Activated CD8-positive, alpha-beta memory T cell treated with anti-CD3 and anti-CD28 coated beads, Interleukin-2, amount 10 ng/mL, durations not matched to agents 7 days and 5 days (primary cell): Measurements from ENCODE around the gene IL13. TPM values are rescaled to one million over a fixed set of nuclear protein-coding genes. Genes with fewer than 3 reads are reported as not detected.

Source experiments
- ATAC-seq: fragments of 150-1000 bp; cut with Tn5 transposase; one replicate; pipeline ENCODE4 v1.10.0; 2021; ENCODE audit warnings: moderate library complexity
- CTCF ChIA-PET: fragments of 350-600 bp; sonication (Branson Sonifier 250); formaldehyde crosslinking; loops from one replicate; lab custom pipeline; 2021; ENCODE audit warnings: antibody characterized with exemption; lab: Charles Lee
- DNase-seq: peaks from one replicate; pipeline ENCODE4 v3.0.0-alpha.2; 2020
- H3K27ac Mint-ChIP-seq: one replicate; pipeline ENCODE4 v1.8.0; 2021; ENCODE audit warnings: mild to moderate bottlenecking, mixed read lengths
- H3K27me3 Mint-ChIP-seq: one replicate; pipeline ENCODE4 v1.8.0; 2021; ENCODE audit warnings: mixed read lengths
- H3K36me3 Mint-ChIP-seq: one replicate; pipeline ENCODE4 v1.8.0; 2021; ENCODE audit warnings: mild to moderate bottlenecking, mixed read lengths
- H3K4me1 Mint-ChIP-seq: one replicate; pipeline ENCODE4 v1.8.0; 2021; ENCODE audit warnings: mixed read lengths
- H3K4me3 Mint-ChIP-seq: one replicate; pipeline ENCODE4 v1.8.0; 2021; ENCODE audit warnings: mild to moderate bottlenecking, moderate library complexity, mixed read lengths
- H3K9me3 Mint-ChIP-seq: one replicate; pipeline ENCODE4 v1.8.0; 2022; ENCODE audit warnings: low read depth, mixed read lengths
- total RNA-seq, 2 experiments: library from RNA; stranded (reverse); gene quantifications; one replicate each; pipeline ENCODE4 v1.2.3, GENCODE V29; 2021

Gene IL13
- total RNA-seq, 2 experiments from 2014 or later, result 4.8 to 119 TPM

- no peak overlapping the region for H3K27ac Mint-ChIP-seq
- ATAC-seq (no peak), DNase-seq (no peak)
- H3K36me3 Mint-ChIP-seq, result no peaks in the 10 kb centered on the region
- no peaks in the 10 kb centered on the region for H3K27me3 Mint-ChIP-seq
- no peak overlapping the region for H3K4me3 Mint-ChIP-seq
- peaks cover 2% of the 10 kb centered on the region for H3K9me3 Mint-ChIP-seq
- peaks cover 30% of the 10 kb centered on the region for H3K4me1 Mint-ChIP-seq
- CTCF ChIA-PET, result no interaction called here
Observed at GRCh38 chr5:132667761-132668705, 10.1 kb downstream of the IL13 start.

DNA sequence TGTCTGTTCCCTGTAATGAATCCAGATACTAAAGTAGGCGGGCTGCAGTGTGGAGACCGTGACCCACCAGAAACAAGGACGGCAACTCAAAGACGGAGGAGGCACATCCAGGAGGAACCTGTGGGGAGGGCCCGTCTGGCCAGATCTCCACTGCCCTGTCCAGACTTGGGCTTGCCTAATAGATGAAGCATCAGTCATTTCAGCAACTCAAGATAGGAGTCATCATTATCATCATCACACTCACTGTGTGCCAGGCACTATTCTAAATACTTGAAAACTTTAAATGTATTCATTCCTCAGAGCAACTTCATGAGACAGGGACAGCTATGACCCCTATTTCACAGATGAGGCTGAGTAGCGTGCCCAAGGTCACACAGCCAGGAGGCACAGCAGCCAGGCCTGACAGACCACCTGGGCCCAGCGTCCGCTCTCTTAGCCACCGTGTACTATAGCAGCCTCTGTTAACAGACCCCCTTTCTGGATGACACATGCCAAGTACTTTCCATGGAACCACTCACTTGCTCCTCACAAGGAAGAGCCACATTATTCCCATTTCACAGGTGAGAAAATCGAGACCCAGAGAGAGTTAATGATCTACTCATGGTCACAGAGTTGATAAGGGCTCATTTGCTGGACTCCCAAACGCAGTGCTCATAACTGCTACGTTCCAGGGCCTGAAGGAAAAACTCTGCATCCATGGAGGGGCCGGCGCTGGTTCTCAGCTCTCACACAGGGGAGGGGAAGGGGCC is 10.9 kb downstream of the IL13 start:
- no peak overlapping the region for H3K4me3 Mint-ChIP-seq
- no peak for ATAC-seq
- H3K36me3 Mint-ChIP-seq, result no peaks in the 10 kb centered on the region
- no peak for DNase-seq
- H3K4me1 Mint-ChIP-seq, result peaks cover 26% of the 10 kb centered on the region
- CTCF ChIA-PET, result no interaction called here
- H3K9me3 Mint-ChIP-seq, result peaks cover 2% of the 10 kb centered on the region
- H3K27me3 Mint-ChIP-seq, result no peaks in the 10 kb centered on the region
- H3K27ac Mint-ChIP-seq, result no peak overlapping the region

- Mint-ChIP-seq H3K27ac (no peak overlapping the region), H3K9me3 (peaks cover 2% of the 10 kb centered on the region), H3K4me3 (no peak overlapping the region), H3K36me3 (no peaks in the 10 kb centered on the region), H3K4me1 (peaks cover 26% of the 10 kb centered on the region), H3K27me3 (no peaks in the 10 kb centered on the region)
- CTCF ChIA-PET, result interaction anchor here (1.0 kb wide), 1 partner anchor 77 kb away, joined by 3 read pairs; no protein-coding TSS in a partner anchor
- ATAC-seq, result no peak
- DNase-seq, result no peak
Observed at GRCh38 chr5:132669455-132669820, 11.5 kb downstream of the IL13 start.

DNA sequence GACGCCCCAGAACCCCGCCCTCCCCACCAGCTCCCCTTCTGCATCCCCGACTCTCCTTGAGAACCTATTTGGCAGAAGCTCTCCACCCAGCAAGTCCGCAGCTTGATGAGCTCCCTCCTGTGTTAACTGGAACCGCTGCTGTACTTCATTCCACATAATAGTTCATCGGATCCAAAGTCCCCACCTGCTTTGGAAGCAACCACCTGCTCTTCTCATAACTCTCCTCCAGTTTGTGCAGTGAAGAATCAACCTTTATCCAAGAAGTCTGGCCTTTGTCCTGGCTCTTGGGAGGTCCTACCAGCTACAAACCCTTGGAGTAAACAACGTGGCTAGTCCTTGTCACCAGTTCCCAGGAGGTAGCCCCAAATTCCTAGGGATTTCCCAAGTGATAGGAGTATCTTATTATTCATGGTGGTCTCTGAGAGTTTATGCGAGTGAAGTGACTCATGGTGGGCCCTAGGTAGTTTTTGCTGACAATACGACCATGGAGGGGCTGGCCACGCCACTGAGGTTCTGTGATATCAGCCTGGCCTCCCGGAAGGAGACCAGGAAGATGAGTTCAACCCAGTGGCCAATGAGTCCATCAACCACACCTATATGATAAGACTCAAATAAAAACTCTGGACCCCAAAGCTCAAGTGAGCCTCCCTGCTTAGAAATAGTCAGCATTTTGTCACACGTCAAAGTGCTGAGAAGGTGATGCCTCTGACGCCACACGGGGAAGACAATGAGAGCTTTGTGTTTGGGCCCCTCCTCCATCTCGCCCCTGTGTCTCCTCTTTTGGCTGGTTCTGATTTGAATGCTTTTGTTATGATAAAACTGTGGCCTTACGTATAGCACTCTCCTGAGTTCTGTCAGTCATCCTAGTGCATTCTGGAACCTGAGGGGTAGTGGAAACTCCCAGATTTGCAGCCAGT is 12.3 kb downstream of the IL13 start:
- ATAC-seq (no peak), DNase-seq (no peak)
- Mint-ChIP-seq H3K4me3 (no peak overlapping the region), H3K36me3 (peaks cover 2% of the 10 kb centered on the region), H3K9me3 (peaks cover 2% of the 10 kb centered on the region), H3K27ac (peak overlapping the region; percentile 1), H3K4me1 (peaks cover 31% of the 10 kb centered on the region), H3K27me3 (no peaks in the 10 kb centered on the region)
- CTCF ChIA-PET, result interaction anchor here (1.0 kb wide), 1 partner anchor 78 kb away, joined by 3 read pairs; no protein-coding TSS in a partner anchor

DNA sequence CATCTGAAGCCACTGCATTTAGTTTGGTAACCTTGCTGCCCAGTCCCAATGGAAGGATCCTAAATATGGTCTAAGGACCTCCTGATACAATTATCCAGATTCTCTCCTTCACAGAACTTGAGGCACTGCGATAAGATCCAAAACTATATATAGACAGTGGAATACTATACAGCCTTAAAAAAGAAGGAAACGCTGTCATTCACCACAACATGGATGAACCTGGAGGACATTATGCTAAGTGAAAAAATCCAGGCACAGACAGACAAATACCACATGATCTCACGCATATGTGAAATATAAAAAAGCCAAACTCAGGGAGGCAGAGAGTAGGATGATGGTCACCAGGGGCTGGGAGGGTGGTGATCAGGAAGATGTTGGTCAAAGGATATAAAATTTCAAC is 13.0 kb downstream of the IL13 start:
- CTCF ChIA-PET, result no interaction called here
- Mint-ChIP-seq H3K4me3 (no peak overlapping the region), H3K27me3 (no peaks in the 10 kb centered on the region), H3K27ac (no peak overlapping the region), H3K9me3 (peaks cover 2% of the 10 kb centered on the region), H3K4me1 (peaks cover 39% of the 10 kb centered on the region), H3K36me3 (peaks cover 3% of the 10 kb centered on the region)
- DNase-seq (no peak), ATAC-seq (no peak)

GRCh38 chr5:132673488-132673887 is 15.5 kb downstream of the IL13 start:
- H3K36me3 Mint-ChIP-seq, result peaks cover 3% of the 10 kb centered on the region
- H3K27ac Mint-ChIP-seq, result peak overlapping the region; percentile 28
- CTCF ChIA-PET, result interaction anchor here (2.0 kb wide), 1 partner anchor 172 kb away, joined by 4 read pairs; no protein-coding TSS in a partner anchor
- no peaks in the 10 kb centered on the region for H3K27me3 Mint-ChIP-seq
- no peak for DNase-seq
- H3K4me3 Mint-ChIP-seq, result no peak overlapping the region
- H3K4me1 Mint-ChIP-seq, result peaks cover 36% of the 10 kb centered on the region
- ATAC-seq, result no peak
- H3K9me3 Mint-ChIP-seq, result peaks cover 2% of the 10 kb centered on the region

- Mint-ChIP-seq H3K27me3 (no peaks in the 10 kb centered on the region), H3K9me3 (peaks cover 2% of the 10 kb centered on the region), H3K4me3 (peak within 1 kb of the TSS; percentile 18), H3K36me3 (peaks cover 3% of the 10 kb centered on the region), H3K27ac (peak within 1 kb of the TSS; percentile 82), H3K4me1 (peaks cover 36% of the 10 kb centered on the region)
- no peak for DNase-seq
- CTCF ChIA-PET, result interaction anchor here (0.8 to 1.4 kb wide), 3 partner anchors 41 to 147 kb away, joined by 3 read pairs; partner anchors contain the start of gene KIF3A
- ATAC-seq, result no peak
Observed at GRCh38 chr5:132673939-132674630, 16.1 kb downstream of the IL13 start, which contains the start of gene IL4. IL4 (plus strand) TSS chr5:132673989; CDS start chr5:132674051, 62 bp downstream.

- ATAC-seq, result peak; percentile 63
- Mint-ChIP-seq H3K27ac (peak overlapping the region; percentile 82), H3K36me3 (peaks cover 3% of the 10 kb centered on the region), H3K27me3 (no peaks in the 10 kb centered on the region), H3K4me3 (peak overlapping the region; percentile 46), H3K4me1 (peaks cover 36% of the 10 kb centered on the region), H3K9me3 (peaks cover 2% of the 10 kb centered on the region)
- no peak for DNase-seq
- CTCF ChIA-PET, result interaction anchor here (0.8 to 1.4 kb wide), 5 partner anchors 13 to 148 kb away, joined by 3 to 4 read pairs (median 3); partner anchors contain the start of gene KIF3A
Observed at GRCh38 chr5:132674671-132675506, 16.9 kb downstream of the IL13 start.

GRCh38 chr5:132675936-132676689 is 18.1 kb downstream of the IL13 start:
- no peaks in the 10 kb centered on the region for H3K27me3 Mint-ChIP-seq
- peak; percentile 40 for ATAC-seq
- H3K4me3 Mint-ChIP-seq, result no peak overlapping the region
- peaks cover 36% of the 10 kb centered on the region for H3K4me1 Mint-ChIP-seq
- CTCF ChIA-PET, result interaction anchor here (1.3 to 1.4 kb wide), 2 partner anchors 15 to 149 kb away, joined by 3 to 4 read pairs; no protein-coding TSS in a partner anchor
- H3K9me3 Mint-ChIP-seq, result peaks cover 1% of the 10 kb centered on the region
- peak overlapping the region; percentile 82 for H3K27ac Mint-ChIP-seq
- no peak for DNase-seq
- peaks cover 3% of the 10 kb centered on the region for H3K36me3 Mint-ChIP-seq

DNA sequence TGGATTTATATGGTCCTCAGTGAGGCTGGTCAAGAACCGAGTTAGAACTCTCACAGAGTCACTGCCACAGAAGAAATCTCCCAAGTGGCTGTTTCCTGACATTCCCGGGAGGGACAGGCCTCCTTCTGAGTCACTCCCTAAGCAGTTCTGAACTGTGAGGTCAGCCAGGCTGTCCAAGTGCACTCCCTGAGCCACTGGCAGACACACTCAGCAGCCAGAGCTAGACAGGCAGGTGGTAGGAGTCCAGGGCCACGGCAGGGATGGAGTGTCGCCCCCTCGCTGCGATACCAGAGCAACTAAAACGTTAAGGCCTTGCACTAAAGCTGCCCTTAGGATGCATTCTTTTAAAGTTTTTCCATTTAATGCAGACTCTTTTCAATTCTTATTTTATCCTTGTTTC is 19.2 kb downstream of the IL13 start:
- Mint-ChIP-seq H3K27ac (no peak overlapping the region), H3K4me1 (peaks cover 36% of the 10 kb centered on the region), H3K9me3 (no peaks in the 10 kb centered on the region), H3K4me3 (no peak overlapping the region), H3K36me3 (peaks cover 3% of the 10 kb centered on the region), H3K27me3 (no peaks in the 10 kb centered on the region)
- ATAC-seq (no peak), DNase-seq (no peak)
- CTCF ChIA-PET, result no interaction called here
